ENCODE data around the gene ZNF491.

DNA sequence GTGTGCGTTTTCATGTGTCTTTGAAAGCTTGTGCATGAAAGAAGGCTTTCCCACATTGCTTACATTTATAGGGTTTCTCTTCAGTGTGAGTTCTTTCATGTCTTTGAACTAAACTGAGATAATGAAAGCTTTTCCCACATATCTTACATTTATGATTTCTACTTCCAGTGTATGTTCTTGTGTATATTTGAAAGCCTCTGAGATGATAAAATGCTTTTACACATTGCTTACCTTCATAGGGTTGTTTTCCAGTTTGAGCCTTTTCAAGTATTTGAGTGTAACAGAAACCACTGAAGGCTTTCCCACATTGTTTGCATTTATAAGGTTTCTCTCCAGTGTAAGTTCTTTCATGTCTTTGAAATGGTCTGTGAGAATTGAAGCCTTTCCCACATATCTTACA is 41.4 kb upstream of the ZNF491 start:
- TF ChIP-seq POLR2A (IDR thresholded peaks at IDR 0.05) (no peak), CTCF (IDR thresholded peaks at IDR 0.05) (no peak)
